Mucosa of rectum (tissue), 2 donors: Measurements from ENCODE around the gene CALCR.
"Not testable (repeated sequence)": the region's sequence is repeated elsewhere in the genome, so short reads cannot be mapped to it uniquely, and the experiment has no call there.

Source experiments
- H3K27ac ChIP-seq, 2 donors: one replicate each; pipeline ENCODE4 v1.7.0; 2013; ENCODE audit warnings: inconsistent platforms in 2 of 2, low read depth in 2 of 2, low read length in 2 of 2
- H3K27me3 ChIP-seq, 2 donors: one replicate each; pipeline ENCODE4 v1.7.0; 2013; ENCODE audit warnings: low read length in 2 of 2; ENCODE audit not compliant: control insufficient read depth in 2 of 2, insufficient read depth in 2 of 2
- H3K36me3 ChIP-seq, 2 donors: one replicate each; pipeline ENCODE4 v1.7.0; 2013; ENCODE audit warnings: low read length in 2 of 2; ENCODE audit not compliant: control insufficient read depth in 2 of 2, insufficient read depth in 2 of 2
- H3K4me1 ChIP-seq, 2 donors: one replicate each; pipeline ENCODE4 v1.7.0; 2013; ENCODE audit warnings: low read length in 2 of 2, mild to moderate bottlenecking in 1 of 2; ENCODE audit not compliant: control insufficient read depth in 2 of 2, insufficient read depth in 2 of 2
- H3K4me3 ChIP-seq, 2 donors: one replicate each; pipeline ENCODE4 v1.7.0; 2013; ENCODE audit warnings: low read length in 2 of 2
- H3K9ac ChIP-seq, 2 donors: one replicate each; pipeline ENCODE4 v1.7.0; 2013; ENCODE audit warnings: low read length in 2 of 2, low read depth in 1 of 2, mild to moderate bottlenecking in 1 of 2
- H3K9me3 ChIP-seq, 2 donors: one replicate each; pipeline ENCODE4 v1.7.0; 2013; ENCODE audit warnings: low read length in 2 of 2; ENCODE audit not compliant: control insufficient read depth in 2 of 2
- donor health status: healthy.
- donor health status: Normal muscosa, but diverticular disease.

The CALCR gene

GRCh38 chr7:93530701-93531100 lies 43.8 kb downstream of the CALCR start:
- Histone ChIP-seq H3K4me3 (no peak overlapping the region), H3K27me3 (no peaks in the 10 kb centered on the region), H3K9me3 (no peaks in the 10 kb centered on the region), H3K36me3 (no peaks in the 10 kb centered on the region), H3K27ac (no peak overlapping the region), H3K4me1 (no peaks in the 10 kb centered on the region), H3K9ac (no peak overlapping the region)

- Histone ChIP-seq H3K27me3 (no peaks in the 10 kb centered on the region), H3K9me3 (no peaks in the 10 kb centered on the region), H3K9ac (no peak overlapping the region), H3K4me1 (no peaks in the 10 kb centered on the region), H3K27ac (no peak overlapping the region), H3K36me3 (no peaks in the 10 kb centered on the region), H3K4me3 (no peak overlapping the region)
These were observed 57.7 kb downstream of the CALCR start for GRCh38 chr7:93516834-93517233.

- no peaks in the 10 kb centered on the region for H3K4me1 ChIP-seq
- no peak overlapping the region for H3K27ac ChIP-seq
- no peaks in the 10 kb centered on the region for H3K36me3 ChIP-seq
- H3K4me3 ChIP-seq = no peak overlapping the region
- no peaks in the 10 kb centered on the region for H3K27me3 ChIP-seq
- no peaks in the 10 kb centered on the region for H3K9me3 ChIP-seq
- no peak overlapping the region for H3K9ac ChIP-seq
These were observed 59.4 kb downstream of the CALCR start for GRCh38 chr7:93515144-93515543.

- H3K36me3 ChIP-seq = no peaks in the 10 kb centered on the region
- H3K4me1 ChIP-seq = no peaks in the 10 kb centered on the region
- H3K27ac ChIP-seq = no peak overlapping the region
- no peak overlapping the region for H3K9ac ChIP-seq
- no peaks in the 10 kb centered on the region for H3K9me3 ChIP-seq
- H3K4me3 ChIP-seq = no peak overlapping the region
- H3K27me3 ChIP-seq = no peaks in the 10 kb centered on the region
These were observed 65.2 kb downstream of the CALCR start for GRCh38 chr7:93509303-93509702.

- Histone ChIP-seq H3K36me3 (no peaks in the 10 kb centered on the region), H3K9ac (no peak overlapping the region), H3K27me3 (no peaks in the 10 kb centered on the region), H3K4me1 (no peaks in the 10 kb centered on the region), H3K4me3 (no peak overlapping the region), H3K27ac (no peak overlapping the region), H3K9me3 (no peaks in the 10 kb centered on the region)
These were observed 71.4 kb downstream of the CALCR start for GRCh38 chr7:93503088-93503487.

DNA sequence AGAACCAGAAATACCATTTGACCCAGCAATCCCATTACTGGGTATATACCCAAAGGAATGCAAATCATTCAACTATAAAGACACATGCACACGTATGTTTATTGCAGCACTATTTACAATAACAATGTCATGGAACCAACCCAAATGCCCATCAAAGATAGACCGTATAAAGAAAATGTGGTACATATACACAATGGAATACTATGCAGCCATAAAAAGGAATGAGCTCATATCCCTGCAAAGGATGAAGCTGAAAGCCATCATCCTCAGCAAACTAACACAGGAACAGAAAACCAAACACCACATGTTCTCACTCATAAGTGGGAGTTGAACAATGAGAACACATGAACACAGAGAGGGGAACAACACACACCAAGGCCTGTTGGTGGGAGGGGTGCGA lies 82.7 kb downstream of the CALCR start:
- H3K4me3 ChIP-seq, H3K27me3 ChIP-seq, H3K9me3 ChIP-seq, H3K36me3 ChIP-seq, H3K27ac ChIP-seq, H3K9ac ChIP-seq, H3K4me1 ChIP-seq: not testable (repeated sequence)

GRCh38 chr7:93476491-93477344 lies 97.8 kb downstream of the CALCR start:
- no peaks in the 10 kb centered on the region for H3K4me1 ChIP-seq

DNA sequence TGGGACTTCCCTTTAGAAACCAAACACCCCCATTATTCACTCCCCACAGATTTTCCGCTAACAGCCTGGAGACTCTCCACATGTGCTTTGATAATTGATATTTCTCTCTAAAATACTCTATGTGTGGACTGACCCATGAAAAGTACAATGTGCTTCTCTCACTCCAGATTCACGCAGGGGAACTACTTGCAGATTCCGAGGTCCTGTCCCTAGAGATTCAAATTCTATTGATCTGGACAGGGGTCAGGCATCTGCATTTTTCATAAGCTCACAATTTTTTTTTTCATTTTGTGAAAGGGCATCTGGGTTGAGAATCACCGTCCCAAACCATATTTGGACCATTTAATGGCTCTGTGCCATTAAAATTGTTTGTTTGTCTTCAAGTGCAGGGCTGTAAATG lies 98.7 kb downstream of the CALCR start:
- Histone ChIP-seq H3K27ac (no peak overlapping the region), H3K9me3 (no peaks in the 10 kb centered on the region)

More at GRCh38 chr7:93476491-93477344, 97.8 kb downstream of the CALCR start:
- no peaks in the 10 kb centered on the region for H3K36me3 ChIP-seq
- H3K27ac ChIP-seq = no peak overlapping the region
- no peaks in the 10 kb centered on the region for H3K9me3 ChIP-seq
- no peak overlapping the region for H3K9ac ChIP-seq
- H3K27me3 ChIP-seq = no peaks in the 10 kb centered on the region
- no peak overlapping the region for H3K4me3 ChIP-seq

GRCh38 chr7:93471456-93471855 lies 103.1 kb downstream of the CALCR start:
- Histone ChIP-seq H3K36me3 (no peaks in the 10 kb centered on the region), H3K4me3 (no peak overlapping the region), H3K27ac (no peak overlapping the region), H3K9ac (no peak overlapping the region), H3K4me1 (no peaks in the 10 kb centered on the region), H3K27me3 (no peaks in the 10 kb centered on the region), H3K9me3 (no peaks in the 10 kb centered on the region)

More for the DNA sequence above, 98.7 kb downstream of the CALCR start:
- Histone ChIP-seq H3K27me3 (no peaks in the 10 kb centered on the region), H3K4me1 (no peaks in the 10 kb centered on the region), H3K9ac (no peak overlapping the region), H3K36me3 (no peaks in the 10 kb centered on the region), H3K4me3 (no peak overlapping the region)

DNA sequence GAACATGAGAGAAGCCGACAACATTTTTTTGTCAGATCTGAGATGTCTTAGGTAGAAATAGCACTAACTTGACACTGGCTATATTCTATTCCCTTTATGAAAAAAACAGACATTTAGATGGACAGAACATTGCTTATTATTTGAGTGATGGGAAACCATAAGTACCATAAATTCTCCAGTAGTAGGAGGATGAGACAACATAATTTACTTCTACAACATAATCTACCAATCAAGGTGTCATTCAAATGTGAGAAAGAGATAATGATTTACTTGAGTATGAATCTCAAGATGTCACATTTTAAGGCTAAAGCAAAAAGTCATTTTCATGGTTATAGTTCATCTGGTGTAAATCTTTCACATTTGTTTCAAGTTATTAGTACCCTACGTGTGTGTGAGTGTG lies 110.8 kb downstream of the CALCR start:
- no peaks in the 10 kb centered on the region for H3K27me3 ChIP-seq
- no peaks in the 10 kb centered on the region for H3K4me1 ChIP-seq
- H3K27ac ChIP-seq = no peak overlapping the region
- no peaks in the 10 kb centered on the region for H3K36me3 ChIP-seq
- H3K4me3 ChIP-seq = no peak overlapping the region
- H3K9me3 ChIP-seq = no peaks in the 10 kb centered on the region
- no peak overlapping the region for H3K9ac ChIP-seq
